ENCODE results near the gene PDE6A.

Gene PDE6A

GRCh38 chr5:149960272-149961185 lies 15.9 kb upstream of the PDE6A start, which contains the start of gene SLC26A2 (continued):
- TF ChIP-seq ZNF324 (tag by site-specific recombination; IDR thresholded peaks at IDR 0.05) (no peak), BCL11B (tag by site-specific recombination; IDR thresholded peaks at IDR 0.05; ENCODE audit: low read depth) (peak; percentile 28; the same call in 1 of the 2 replicates), ELK4 (IDR thresholded peaks at IDR 0.05; ENCODE audit: borderline replicate concordance, low read depth, low read length) (no peak), PRDM2 (tag by site-specific recombination; IDR thresholded peaks at IDR 0.05; ENCODE audit: borderline replicate concordance) (peak; percentile 59; the same call in 1 of the 2 replicates), ZNF843 (tag by site-specific recombination; IDR thresholded peaks at IDR 0.05) (peak; percentile 54; the same call in 1 of the 2 replicates), ZNF335 (tag by site-specific recombination; conservative IDR thresholded peaks at IDR 0.05) (peak; percentile 92), SP7 (tag by site-specific recombination; IDR thresholded peaks at IDR 0.05) (peak; percentile 54; the same call in 1 of the 2 replicates), ZBTB8A (tag by site-specific recombination; IDR thresholded peaks at IDR 0.05) (0 out of 2 replicates have a peak, but pooled peaks have one; percentile 26), CTCF (tag by site-specific recombination; IDR thresholded peaks at IDR 0.05) (peak; percentile 77), ZNF394 (tag by site-specific recombination; IDR thresholded peaks at IDR 0.05; ENCODE audit: borderline replicate concordance) (peak; percentile 35; the same call in 1 of the 2 replicates), ZEB2 (tag by site-specific recombination; IDR thresholded peaks at IDR 0.05) (peak; percentile 94), KLF10 (tag by site-specific recombination; IDR thresholded peaks at IDR 0.05) (0 out of 2 replicates have a peak, but pooled peaks have one; percentile 22)

GRCh38 chr5:149959406-149960236 lies 15.0 kb upstream of the PDE6A start:
- no peaks in the 10 kb centered on the region for H3K9me3 ChIP-seq (ENCODE audit: control insufficient read depth, insufficient read depth, low read depth, low read length)
- ChIA-PET POLR2A (interaction anchor here (0.6 to 2.8 kb wide), 25 partner anchors 9 to 514 kb away, joined by 3 to 14 read pairs (median 4); partner anchors contain the start of genes HMGXB3, TCOF1 and TIGD6), CTCF (interaction anchor here (0.8 to 6.8 kb wide), 20 partner anchors 9 to 340 kb away, joined by 3 to 175 read pairs (median 5); no protein-coding TSS in a partner anchor)
- H3K36me3 ChIP-seq (ENCODE audit: control insufficient read depth in 2 of 2, insufficient read depth in 1 of 2, low read length in 2 of 2): peaks cover 0 to 2% of the 10 kb centered on the region in 2 experiments; a peak in 1 of 3 replicates
- H3K4me1 ChIP-seq (ENCODE audit: control insufficient read depth, insufficient read depth, low read length): peaks cover 7% of the 10 kb centered on the region; the same call in 1 of the 2 replicates
- peak overlapping the region; percentile 51 for H3K4me3 ChIP-seq (ENCODE audit: low read depth, low read length)
- H3K27ac ChIP-seq (ENCODE audit: extremely low read depth, low read depth, low read length): peak overlapping the region; percentile 53; the same call in 1 of the 2 replicates
- 0 out of 2 replicates have a peak, but pooled peaks have one; percentile 6 for TF ChIP-seq ZNF623 (tag by site-specific recombination; IDR thresholded peaks at IDR 0.05)
- TF ChIP-seq CTCF (tag by site-specific recombination; IDR thresholded peaks at IDR 0.05): peak; percentile 78
- peak; percentile 27; the same call in 1 of the 2 replicates for TF ChIP-seq BCL11B (tag by site-specific recombination; IDR thresholded peaks at IDR 0.05; ENCODE audit: low read depth)
- no peak for TF ChIP-seq ZNF677 (tag by site-specific recombination; IDR thresholded peaks at IDR 0.05)
- TF ChIP-seq ZNF211 (tag by site-specific recombination; IDR thresholded peaks at IDR 0.05; ENCODE audit: low read depth): no peak
- peak; percentile 71 for TF ChIP-seq ZNF629 (tag by site-specific recombination; IDR thresholded peaks at IDR 0.05)
- no peak for TF ChIP-seq ZNF449 (tag by site-specific recombination; IDR thresholded peaks at IDR 0.05)

Data from HEK293 (cell line).